Right forelimb (tissue), 1 donor: Measurements from ENCODE around the gene LZTS2.

Experiments used
- DNase-seq: peaks from one replicate; pipeline ENCODE4 v3.0.0-alpha.2; 2018

Gene LZTS2

DNA sequence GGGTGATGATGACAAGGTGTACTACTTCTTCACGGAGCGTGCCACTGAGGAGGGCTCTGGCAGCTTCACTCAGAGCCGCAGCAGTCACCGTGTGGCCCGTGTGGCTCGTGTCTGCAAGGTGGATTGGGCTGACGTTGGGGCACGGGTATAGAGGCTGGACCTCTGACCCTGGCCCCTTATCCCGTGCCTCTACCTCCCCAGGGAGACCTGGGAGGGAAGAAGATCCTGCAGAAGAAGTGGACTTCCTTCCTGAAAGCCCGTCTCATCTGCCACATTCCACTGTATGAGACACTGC, 20.8 kb upstream of the LZTS2 start:
- DNase-seq = no peak

DNA sequence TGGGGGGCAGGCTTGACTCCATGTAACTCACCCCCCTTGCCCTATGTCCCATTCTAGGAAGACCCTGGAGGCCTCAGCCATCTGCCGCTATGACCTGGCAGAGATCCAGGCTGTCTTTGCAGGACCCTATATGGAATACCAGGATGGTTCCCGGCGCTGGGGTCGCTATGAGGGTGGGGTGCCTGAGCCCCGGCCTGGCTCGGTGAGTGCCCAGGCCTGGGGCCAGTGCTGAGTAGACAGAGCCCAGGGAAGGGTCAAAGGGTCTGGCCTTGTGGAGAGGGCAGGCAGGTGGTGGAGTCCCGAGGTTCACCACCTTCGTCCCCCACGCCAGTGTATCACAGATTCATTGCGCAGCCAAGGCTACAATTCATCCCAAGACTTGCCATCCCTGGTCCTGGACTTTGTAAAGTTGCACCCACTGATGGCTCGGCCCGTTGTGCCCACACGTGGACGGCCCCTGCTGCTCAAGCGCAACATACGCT, 19.8 kb upstream of the LZTS2 start:
- DNase-seq = no peak

DNA sequence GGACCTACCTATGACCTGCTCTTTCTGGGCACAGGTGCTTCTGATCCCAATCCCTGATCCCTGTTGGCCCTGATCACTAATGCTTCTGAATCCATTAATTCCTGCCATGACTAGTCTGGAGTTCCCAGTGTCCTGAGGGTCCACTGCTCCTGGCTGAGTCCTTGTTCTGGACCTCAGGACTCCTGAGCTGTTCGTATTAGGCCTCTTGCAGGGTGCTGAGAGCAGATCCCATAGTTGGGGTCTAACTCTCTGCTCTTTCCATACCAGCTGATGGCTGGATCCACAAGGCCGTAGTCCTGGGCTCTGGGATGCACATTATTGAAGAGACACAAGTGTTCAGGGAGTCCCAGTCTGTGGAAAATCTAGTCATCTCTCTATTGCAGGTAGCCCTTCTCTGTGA, 19.3 kb upstream of the LZTS2 start:
- no peak for DNase-seq

DNA sequence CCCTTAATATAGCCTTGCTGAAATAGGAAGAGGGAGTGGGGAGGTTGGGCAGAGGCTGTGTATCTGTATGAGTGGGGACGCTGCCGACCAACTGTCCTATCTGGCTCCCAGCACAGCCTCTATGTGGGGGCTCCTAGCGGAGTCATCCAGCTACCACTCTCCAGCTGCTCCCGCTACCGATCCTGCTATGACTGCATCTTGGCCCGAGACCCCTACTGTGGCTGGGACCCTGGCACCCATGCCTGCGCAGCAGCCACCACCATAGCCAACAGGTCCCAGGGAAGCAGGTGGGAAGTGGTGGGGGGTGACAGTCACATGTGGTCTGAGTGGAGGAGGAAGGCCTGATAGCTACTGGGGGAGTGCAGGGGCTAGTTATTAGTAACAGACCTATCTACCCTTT, 18.9 kb upstream of the LZTS2 start:
- DNase-seq = no peak

DNA sequence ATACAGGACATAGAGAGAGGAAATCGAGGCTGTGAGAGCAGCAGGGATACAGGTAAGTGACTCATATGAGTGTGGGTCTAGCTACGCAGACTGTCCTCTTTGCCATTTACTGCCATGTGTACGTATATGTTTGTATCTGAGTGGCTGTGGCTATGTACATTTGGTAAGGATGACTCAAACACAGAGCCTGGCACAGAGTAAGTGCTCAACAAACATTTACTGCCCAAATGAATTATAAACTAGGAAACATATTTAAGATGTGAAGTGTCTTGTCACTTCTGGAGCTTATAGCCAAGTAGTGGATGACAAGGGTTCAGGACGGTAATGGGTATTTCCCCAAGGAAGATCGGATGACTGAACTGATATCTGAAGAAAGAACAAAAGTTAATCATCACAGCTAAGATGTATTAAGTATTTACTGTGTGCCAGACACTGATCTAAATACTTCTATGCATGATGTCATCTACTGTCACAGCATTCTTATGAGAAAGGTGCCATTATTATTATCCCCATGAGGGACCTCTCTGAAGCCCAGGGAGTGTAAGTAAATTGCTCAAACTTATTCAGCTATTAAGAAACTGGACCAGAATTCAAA, 18.3 kb upstream of the LZTS2 start:
- no peak for DNase-seq

DNA sequence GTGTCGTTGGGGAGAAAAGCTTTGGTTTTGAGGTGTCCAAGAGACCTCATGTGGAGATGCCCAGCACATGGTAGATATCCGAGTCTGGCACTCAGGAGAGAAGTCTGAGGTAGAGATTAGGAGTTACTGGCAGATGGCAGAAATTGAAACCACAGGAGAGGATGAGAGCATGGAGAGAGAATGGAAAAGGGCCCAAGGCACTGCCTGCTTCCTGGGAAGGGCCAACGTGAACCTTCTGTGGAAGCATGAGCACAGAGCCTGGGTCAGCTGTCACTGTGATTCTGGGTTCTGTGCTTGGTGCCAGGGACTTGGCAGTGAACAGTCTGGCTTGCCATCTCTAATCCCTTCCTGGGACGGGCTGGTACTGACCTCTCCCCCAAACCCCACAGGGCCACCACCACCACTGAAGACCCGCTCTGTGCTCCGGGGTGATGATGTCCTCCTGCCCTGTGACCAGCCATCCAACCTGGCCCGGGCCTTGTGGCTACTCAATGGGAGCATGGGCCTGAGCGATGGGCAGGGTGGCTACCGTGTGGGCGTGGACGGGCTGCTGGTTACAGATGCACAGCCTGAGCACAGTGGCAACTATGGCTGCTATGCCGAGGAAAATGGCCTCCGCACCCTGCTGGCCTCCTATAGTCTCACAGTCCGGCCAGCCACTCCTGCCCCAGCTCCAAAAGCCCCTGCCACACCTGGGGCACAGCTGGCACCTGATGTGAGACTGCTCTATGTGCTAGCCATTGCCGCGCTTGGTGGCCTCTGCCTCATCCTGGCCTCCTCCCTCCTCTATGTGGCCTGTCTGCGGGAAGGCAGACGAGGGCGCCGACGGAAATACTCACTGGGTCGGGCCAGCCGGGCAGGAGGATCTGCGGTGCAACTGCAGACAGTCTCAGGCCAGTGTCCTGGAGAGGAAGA, 16.4 kb upstream of the LZTS2 start:
- no peak for DNase-seq

DNA sequence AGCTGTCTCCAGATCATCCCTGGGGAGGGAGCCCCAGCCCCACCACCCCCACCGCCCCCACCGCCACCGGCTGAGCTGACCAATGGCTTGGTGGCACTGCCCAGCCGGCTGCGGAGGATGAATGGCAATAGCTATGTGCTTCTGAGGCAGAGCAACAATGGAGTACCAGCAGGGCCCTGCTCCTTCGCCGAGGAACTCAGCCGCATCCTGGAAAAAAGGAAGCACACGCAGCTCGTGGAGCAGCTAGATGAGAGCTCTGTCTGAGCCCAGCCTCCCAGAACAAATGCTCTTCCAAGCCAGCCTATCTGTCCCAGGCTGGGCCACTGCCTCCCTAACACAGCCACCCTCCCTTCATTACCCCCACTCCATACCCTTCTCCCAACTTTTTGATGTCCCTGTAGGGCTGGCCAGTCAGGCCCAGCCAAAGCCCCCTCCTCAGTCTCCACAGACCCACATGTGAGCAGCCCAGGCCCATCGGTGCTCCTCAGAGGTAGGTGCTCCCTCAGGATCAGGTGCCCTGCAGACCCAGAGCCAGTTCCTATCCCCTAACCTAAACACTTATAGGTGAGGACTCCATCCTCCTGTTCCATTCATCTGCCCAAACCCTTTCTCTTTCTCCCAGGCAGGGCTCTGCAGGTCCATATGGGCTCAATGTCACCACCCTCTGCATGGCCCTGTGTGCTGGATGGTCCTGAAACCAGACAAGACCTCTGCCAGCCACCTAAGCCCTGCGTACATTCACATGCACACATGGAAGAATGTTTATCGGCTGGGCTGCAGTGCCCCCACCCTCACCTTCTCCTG, 15.5 kb upstream of the LZTS2 start:
- no peak for DNase-seq

DNA sequence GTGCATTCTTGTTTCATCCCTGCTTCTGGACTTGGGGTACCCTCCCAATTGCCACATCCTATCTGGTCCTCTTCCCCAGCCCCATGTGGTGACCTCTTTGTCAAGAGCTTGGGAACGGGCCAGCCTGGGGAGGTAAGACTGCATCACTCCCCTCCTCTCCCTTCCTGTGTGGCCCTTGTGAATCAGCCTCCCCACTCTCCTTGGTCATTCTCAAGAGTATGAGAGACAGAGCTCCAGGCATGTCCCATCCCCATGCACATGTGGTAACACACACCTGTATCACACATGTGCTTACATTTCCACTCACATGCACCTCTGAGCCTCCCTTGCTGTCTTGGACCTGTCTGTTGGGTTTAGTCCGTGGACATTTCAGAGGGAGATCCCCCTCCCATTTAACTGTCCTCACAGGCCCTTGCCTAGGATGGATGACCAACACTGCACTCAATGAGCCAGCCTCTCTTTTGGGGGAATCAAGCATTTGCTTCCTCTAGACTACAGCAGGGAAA, 14.9 kb upstream of the LZTS2 start:
- peak; percentile 34 for DNase-seq

DNA sequence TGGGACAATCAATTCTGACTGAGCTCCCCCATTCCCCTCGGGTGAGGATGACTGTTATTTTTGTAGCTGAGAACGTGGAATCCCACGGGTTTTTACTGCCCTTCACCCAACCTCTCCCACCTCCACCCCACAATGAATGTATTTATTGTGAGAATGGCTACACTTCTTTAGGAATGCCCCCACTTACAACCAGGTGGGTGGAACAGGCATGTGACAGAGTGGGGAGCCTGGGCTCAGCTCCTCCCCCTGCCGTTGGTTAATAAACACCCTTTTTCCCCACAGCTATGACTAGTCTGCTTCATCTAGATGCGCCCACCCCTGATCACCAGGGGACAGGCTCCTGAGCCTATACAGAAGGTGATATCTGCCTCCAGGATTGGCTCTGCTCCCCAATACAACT, 14.3 kb upstream of the LZTS2 start:
- DNase-seq = no peak

DNA sequence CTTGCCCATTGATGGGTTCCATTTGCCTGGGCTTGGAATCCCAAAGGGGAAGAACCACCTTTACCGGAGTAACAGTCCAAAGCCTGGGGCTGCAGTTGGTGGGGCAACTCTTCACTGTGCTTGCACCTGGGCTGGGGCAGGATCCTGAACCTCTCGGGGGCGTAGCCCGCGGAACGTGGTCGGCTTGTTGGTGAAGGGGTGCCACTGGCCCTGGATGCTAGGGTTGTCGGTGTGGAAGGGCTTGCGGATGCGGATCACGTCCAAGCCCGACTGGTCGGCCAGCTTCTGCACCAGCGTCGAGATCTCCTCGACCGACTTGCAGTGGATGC, 13.0 kb upstream of the LZTS2 start:
- DNase-seq = no peak

DNA sequence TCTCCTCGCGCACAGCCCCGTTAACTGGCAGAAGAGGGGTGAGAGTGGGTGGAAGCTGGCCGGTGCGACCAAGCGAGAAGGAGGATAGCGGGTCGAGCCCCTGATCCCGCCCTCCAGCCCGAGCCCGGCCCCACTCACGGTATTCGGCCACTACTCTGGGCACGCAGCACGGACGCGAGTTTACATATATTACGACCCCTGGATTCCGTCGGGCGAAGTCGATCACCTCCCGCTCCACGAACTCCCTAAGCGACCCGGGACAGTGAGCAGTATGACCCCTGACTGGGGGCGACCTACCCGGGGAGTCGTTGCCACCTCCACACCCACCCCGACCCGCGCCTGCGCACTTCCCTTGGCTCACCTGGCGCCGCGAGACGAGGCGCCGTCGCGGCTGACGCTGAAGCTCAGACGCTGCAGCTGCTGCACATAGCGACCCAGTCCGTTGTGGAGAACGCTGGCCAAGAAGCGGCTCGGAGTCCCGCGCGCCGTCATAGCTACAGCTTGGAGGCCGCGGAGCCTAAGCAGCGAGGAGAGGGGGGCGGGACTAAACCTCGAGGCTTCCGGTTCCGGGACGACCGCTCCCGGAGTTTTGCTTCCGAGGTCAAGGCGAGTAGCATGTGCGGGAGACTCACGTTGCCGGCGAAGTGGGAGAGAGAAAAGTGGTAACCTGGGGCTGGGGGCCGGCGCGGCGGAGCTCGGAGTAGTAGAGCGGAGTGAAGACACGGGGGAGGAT, 12.5 kb upstream of the LZTS2 start, which contains the start of the genes MRPL43 and TWNK:
TSS of gene MRPL43 (minus strand) at position 546 of the 733 bp plus-strand sequence. CDS start at position 492, 54 bp downstream.
TSS of gene TWNK (plus strand) at position 592 of the 733 bp plus-strand sequence. CDS start 668 bp downstream, outside the sequence.
- DNase-seq = peak; percentile 92

DNA sequence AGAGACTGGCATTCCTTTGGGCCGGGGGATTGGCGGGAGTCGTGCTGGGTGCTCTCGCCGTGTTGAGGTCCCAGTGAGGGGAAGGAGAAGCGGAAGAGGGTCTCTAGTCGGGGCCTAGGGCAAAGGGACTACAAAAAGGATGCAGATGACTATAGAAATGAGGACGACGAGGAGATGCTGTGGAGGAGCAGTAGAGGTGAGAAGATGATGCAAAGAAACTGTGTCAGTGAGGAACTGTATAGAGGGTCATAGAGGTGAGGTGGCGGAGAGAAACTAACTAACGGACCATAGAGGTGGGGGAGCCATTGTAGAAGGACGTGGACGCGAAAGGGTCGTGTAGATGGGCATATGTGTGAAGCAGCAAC, 11.9 kb upstream of the LZTS2 start:
- no peak for DNase-seq

DNA sequence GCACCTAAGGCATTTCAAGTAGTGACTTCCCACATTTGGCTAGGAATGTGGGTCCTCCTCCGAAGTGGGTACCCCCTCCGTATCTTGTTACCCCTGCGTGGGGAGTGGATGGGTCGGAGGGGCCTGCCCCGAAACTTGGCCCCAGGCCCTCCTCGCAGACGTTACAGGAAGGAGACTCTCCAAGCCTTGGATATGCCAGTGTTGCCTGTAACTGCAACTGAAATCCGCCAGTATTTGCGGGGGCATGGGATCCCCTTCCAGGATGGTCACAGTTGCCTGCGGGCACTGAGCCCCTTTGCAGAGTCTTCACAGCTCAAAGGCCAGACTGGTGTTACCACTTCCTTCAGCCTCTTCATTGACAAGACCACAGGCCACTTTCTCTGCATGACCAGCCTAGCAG, 11.4 kb upstream of the LZTS2 start:
- no peak for DNase-seq

DNA sequence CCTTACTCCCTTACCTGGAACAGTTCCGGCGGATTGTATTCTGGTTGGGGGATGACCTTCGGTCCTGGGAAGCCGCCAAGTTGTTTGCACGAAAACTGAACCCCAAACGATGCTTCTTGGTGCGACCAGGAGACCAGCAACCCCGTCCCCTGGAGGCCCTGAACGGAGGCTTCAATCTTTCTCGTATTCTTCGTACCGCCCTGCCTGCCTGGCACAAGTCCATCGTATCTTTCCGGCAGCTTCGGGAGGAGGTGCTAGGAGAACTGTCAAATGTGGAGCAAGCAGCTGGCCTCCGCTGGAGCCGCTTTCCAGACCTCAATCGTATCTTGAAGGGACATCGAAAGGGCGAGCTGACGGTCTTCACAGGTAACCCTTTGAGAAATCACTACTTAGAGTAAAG, 10.5 kb upstream of the LZTS2 start:
- no peak for DNase-seq

DNA sequence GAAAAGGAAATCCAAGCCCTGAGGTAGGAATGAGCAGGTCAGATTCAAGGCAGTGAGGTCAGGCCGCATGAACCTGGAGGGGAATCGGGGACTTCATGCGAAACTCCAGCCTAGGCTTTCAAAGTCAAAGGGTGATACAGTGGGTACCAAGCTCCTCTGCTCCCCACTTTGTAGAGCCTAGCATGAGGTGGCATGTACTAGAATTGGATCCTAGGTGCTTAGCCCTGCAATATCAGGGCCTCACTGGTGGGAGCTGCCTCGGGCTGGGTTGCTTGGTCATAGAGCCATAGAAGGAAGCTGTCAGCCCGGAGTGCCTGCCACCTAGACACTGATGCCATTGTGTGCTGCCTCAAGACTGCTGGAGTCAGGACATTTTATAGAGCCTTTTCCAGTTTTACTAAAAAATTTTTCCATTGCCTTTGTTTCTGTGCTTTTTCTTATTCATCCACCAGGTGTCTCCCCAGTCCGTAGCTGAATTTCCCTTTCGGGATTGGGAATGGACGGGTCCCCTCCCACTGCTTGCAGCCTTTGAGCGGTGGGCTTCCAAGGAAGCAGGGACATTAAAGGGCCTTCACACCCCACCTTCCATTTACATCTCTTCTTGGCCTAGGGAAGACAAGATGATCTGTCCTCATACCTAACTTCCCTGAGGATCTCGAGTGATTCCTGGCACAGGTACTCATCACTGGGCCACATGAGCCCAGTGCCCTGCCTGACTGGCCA, 5.5 kb upstream of the LZTS2 start:
- no peak for DNase-seq

DNA sequence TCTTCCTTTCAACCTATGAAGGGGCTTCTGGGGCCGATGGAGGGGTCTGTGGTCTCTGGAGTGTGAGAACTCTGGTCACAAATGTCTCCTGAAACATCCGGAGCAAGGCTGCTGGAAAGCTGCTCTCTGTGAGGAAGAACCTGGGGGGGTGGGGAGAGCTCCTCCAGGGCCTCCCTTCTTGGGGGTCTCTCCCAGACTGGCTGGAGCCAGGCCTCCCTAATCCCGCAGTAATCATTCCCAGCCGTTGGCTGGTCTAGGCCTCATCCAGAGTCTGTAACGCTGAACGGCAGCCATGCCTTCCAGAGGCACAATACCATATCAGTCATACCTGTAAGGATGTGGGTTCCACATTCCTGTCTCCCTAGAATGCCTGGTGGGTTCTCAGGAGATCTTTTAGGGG, 4.4 kb upstream of the LZTS2 start:
- DNase-seq = no peak

DNA sequence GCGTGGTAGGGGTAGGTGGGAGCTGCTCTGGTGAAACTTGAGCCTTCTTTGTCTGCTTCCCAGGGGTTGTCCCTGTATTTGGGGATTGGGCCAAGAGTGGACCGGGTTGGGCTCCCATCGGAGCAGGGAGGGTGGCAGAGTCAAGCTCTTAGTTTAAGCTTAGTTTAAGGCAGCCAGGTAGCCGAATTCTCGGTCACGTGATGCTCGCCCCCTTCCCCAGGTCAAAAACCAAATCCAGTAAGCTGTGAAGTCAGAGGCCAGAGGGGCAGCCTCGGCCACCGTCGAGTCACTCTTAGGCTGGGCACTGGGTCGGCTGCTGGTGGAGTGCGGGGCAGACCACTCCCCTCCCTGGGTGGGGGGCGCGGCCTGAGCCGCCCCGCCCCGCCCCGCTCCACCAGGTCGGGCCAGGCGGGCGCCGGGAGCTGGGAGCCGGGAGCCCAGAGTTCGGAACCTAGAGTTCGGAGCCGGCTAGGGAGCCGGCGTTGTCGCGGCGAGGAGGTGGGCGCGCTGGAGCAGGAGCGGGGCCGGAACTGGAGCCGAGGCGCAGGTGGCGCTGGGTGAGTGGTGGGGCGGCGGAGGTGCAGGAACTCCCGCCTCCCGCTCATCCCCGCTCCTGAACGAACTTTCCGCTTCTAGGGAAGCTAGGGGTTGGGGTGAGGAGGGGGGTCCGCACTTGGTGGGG, 2.8 kb upstream of the LZTS2 start:
- peak; percentile 60 for DNase-seq

DNA sequence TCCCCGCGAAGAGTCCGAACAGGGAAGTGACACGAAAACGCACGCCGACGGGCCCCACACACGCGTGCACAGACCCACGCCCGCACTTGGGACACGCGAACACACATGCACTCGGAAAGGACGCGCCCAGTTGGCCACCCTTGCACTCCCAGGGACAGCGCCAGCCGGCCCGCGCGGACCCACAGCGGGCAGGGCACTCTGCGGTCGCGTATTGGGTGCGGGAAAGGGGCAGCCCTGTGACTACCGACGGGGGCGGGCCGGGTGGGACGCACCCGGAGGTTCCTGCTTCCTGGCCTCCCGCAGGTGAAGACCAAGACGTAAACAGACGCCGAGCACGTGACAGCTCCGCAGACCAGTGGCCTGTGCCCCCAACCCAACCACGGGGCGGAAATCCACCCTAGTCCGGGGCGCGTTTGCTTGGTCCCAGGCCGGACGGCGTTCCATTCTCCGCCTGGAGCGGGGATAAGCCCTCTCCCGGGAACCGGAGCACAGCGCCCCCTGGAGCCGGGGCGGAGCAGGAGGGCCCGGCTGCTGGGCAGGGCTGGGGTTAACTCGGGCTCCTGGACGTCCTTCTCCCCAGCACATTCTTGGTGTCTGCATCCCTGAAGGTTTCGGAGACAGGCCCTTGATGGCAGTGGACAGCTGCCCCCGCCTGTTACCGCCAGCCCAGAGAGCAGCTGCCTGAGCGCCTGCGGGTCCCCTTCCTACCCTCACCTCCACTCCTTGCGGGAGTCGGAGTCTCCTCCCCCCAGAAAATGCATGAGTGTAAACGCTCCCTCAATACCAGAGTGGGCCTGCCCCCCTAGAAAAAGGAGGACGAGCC, 2.0 kb upstream of the LZTS2 start:
- DNase-seq = no peak

DNA sequence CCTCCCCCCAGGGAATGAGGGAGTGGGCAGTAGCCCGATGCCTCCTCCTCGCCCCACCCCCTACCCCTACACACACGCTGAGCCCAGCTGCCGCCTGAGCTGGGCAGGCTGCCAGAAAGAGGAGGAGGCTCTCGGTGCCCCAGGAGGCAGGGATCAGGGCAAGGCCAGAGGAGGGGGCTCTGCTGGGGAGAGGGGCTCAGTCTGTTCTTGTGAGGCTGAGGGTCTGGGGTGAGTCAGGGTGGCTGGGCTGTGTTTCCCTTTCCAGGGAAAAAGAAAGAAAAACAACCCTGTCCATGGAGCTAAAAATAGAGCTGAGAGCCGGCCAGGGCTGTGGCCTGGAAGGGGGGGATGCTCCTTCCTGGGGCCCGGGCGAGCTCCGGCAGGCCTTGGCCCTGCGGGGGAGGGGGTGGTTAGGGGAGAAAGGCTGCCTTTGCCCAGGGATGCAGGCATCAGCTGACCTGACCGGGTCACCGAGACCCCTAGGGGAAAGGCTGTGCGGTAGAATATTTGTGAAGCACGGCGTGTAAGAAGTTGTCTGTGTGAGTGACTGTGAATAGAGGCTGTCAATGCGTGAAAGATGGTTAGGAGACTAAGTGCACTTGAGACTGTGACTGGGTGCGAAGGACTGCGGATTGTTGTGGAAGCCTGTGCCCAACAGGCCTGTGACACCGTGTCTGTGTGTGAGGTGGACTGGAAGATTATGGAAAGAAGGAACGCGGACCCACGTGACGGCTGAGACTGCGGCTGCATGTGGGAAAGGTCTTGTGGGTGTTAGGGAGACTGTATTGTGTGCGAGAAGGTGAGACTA, 1.2 kb upstream of the LZTS2 start:
- peak; percentile 92 for DNase-seq
